Esophagus muscularis mucosa (tissue), 4 donors: Measurements from ENCODE around the gene CAPN7. TPM values are rescaled to one million over a fixed set of nuclear protein-coding genes. Genes with fewer than 3 reads are reported as not detected.

Source experiments
- DNase-seq: peaks from one replicate; pipeline ENCODE4 v3.0.0-alpha.2; 2017; ENCODE audit errors: extremely low spot score
- H3K27ac ChIP-seq, 4 donors: fragments of 200-600 bp; sonication (generic); replicated peaks in 1 of 4; 1 replicate in 3 of 4; 2 replicates in 1 of 4; pipeline ENCODE4 v1.5.1; 2016 to 2019; ENCODE audit warnings: mild to moderate bottlenecking in 1 of 4
- H3K27me3 ChIP-seq, 4 donors: fragments of 200-600 bp; sonication (generic); one replicate each; pipeline versions ENCODE4 v1.5.1 to v1.6.0; 2016 to 2019
- H3K36me3 ChIP-seq, 4 donors: fragments of 200-600 bp; sonication (generic); one replicate each; pipeline ENCODE4 v1.5.1; 2016 to 2019
- H3K4me1 ChIP-seq, 4 donors: fragments of 200-600 bp; sonication (generic); one replicate each; pipeline ENCODE4 v1.5.1; 2016 to 2019
- H3K4me3 ChIP-seq, 4 donors: fragments of 200-600 bp; sonication (generic); 1 replicate in 2 of 4; 2 replicates in 2 of 4; pipeline ENCODE4 v1.5.1; 2016 to 2019; ENCODE audit warnings: mild to moderate bottlenecking in 4 of 4, moderate library complexity in 1 of 4
- H3K9me3 ChIP-seq, 4 donors: fragments of 200-600 bp; sonication (generic); 1 replicate in 3 of 4; 2 replicates in 1 of 4; pipeline ENCODE4 v1.5.1; 2016 to 2019
- EP300 ChIP-seq: sonication (generic); formaldehyde crosslinking; IDR thresholded peaks from one replicate; pipeline ENCODE4 v1.6.1; 2017; ENCODE audit warnings: antibody characterized with exemption
- POLR2A ChIP-seq: fragments of 450-650 bp; IDR thresholded peaks from one replicate; pipeline ENCODE4 v1.6.1; 2017; ENCODE audit warnings: antibody characterized with exemption, moderate library complexity, mild to moderate bottlenecking, low read depth
- POLR2AphosphoS5 ChIP-seq, 2 donors: sonication (generic); formaldehyde crosslinking; IDR thresholded peaks; one replicate each; pipeline ENCODE4 v1.6.1; 2017; ENCODE audit warnings: antibody characterized with exemption in 2 of 2
- WGBS: methylation state at CpG from one replicate; pipeline ENCODE4 v1.1.5; 2018; 5-methylcytosine and 5-hydroxymethylcytosine counted together
- intact Hi-C: fragments of 100-400 bp; cut with DNase I; formaldehyde crosslinking; loops from one replicate; pipeline ENCODE4 v1.15.1; 2023
- total RNA-seq, 4 donors: library from RNA; depleted of rRNA; stranded (reverse); fragments of >200 nt; gene quantifications; one replicate each; pipeline versions ENCODE4 v1.1.0 to v1.2.1, GENCODE V29; 2016
- TF ChIP-seq, protein P1 (sequence below), 3 experiments: fragments of 200-600 bp in 2 of 3; fragments of 450-650 bp in 1 of 3; sonication (generic) in 2 of 3; IDR thresholded peaks; one replicate each; pipeline ENCODE4 v1.5.1; 2017 to 2019; ENCODE audit warnings: antibody characterized with exemption in 3 of 3, mild to moderate bottlenecking in 2 of 3, moderate library complexity in 1 of 3

Gene CAPN7
- total RNA-seq, 4 donors from 2014 or later = 33.0 to 52.0 (median 43.3) TPM

DNA sequence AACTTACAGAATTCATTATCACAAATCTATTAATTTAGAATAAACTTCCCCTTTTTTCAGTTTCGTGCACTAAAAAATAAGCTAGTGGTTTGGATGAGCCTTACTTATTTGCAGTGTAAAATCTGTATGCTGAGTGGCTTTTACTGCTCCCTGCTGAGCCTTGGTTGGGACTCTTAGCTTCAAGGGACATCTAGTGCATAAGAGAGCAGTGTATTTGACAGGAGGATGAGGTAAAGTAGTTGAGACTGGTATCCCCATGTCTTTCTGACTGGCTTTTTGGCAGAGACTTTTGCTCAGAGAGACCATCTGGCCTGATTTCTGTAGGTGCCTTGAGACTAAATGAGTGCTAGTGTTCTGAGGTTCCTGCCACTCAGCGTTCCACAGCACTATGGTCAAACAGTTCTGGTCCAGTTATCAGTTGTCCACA, 11.8 kb downstream of the CAPN7 start:
- DNase-seq = no peak
- intact Hi-C loops = no loop called here
- TF ChIP-seq EP300 (no peak), POLR2A (no peak), POLR2AphosphoS5 (IDR thresholded peaks at IDR 0.05) (no peak)
- TF ChIP-seq, protein P1, sequence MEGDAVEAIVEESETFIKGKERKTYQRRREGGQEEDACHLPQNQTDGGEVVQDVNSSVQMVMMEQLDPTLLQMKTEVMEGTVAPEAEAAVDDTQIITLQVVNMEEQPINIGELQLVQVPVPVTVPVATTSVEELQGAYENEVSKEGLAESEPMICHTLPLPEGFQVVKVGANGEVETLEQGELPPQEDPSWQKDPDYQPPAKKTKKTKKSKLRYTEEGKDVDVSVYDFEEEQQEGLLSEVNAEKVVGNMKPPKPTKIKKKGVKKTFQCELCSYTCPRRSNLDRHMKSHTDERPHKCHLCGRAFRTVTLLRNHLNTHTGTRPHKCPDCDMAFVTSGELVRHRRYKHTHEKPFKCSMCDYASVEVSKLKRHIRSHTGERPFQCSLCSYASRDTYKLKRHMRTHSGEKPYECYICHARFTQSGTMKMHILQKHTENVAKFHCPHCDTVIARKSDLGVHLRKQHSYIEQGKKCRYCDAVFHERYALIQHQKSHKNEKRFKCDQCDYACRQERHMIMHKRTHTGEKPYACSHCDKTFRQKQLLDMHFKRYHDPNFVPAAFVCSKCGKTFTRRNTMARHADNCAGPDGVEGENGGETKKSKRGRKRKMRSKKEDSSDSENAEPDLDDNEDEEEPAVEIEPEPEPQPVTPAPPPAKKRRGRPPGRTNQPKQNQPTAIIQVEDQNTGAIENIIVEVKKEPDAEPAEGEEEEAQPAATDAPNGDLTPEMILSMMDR (IDR thresholded peaks at IDR 0.05) = no peak
- no peaks in the 10 kb centered on the region for H3K9me3 ChIP-seq
- H3K27ac ChIP-seq = no peak overlapping the region
- H3K27me3 ChIP-seq = no peaks in the 10 kb centered on the region
- no peak overlapping the region for H3K4me3 ChIP-seq
- peaks cover 63 to 83% (median 76%) of the 10 kb centered on the region in 4 donors for H3K36me3 ChIP-seq
- 86% methylated on average over 2 of the region's 2 CpGs for WGBS
- H3K4me1 ChIP-seq = peaks cover 5 to 24% (median 18%) of the 10 kb centered on the region in 4 donors

DNA sequence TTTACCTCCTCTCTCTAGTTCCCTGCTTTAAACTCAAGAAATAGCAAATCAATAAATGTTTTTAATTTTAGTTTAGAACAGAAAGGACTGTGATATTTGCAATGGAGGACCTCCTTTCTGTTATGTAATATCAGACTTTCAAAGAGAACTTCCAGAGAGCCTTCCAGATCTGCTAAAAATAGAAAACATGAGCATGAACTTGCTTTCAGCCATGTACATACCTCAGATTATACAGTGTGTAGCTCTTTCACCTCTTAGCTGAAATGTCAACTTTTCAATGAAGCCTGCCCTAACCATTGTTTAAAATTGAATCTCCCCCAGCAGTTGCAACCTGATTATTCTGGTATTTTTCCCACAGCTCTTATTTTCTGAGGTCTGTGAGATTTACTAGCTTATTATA, 12.6 kb downstream of the CAPN7 start:
- peaks cover 56 to 83% (median 74%) of the 10 kb centered on the region in 4 donors for H3K36me3 ChIP-seq
- intact Hi-C loops = no loop called here
- H3K9me3 ChIP-seq = no peaks in the 10 kb centered on the region
- TF ChIP-seq POLR2AphosphoS5 (IDR thresholded peaks at IDR 0.05) (no peak), POLR2A (no peak), EP300 (no peak)
- TF ChIP-seq, protein P1 (IDR thresholded peaks at IDR 0.05) = no peak
- H3K27me3 ChIP-seq = no peaks in the 10 kb centered on the region
- no peak overlapping the region for H3K27ac ChIP-seq
- peaks cover 5 to 24% (median 18%) of the 10 kb centered on the region in 4 donors for H3K4me1 ChIP-seq
- H3K4me3 ChIP-seq = no peak overlapping the region
- DNase-seq = no peak

DNA sequence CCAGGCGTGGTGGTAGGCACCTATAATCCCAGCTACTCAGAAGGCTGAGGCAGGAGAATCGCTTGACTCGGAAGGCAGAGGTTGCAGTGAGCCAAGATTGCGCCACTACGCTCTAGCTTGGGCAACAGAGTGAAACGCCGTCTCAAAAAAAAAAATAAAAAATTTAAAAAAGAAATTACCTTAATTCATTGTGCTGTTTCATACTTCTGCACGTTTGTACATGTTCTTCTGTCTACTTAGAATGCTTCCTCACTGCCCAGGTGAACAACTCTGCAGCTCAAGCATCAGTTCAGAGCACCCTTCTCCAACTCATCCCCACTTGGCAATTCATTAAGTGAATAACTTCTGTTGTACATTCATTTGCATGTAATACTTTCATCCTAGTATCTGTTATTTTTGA, 14.0 kb downstream of the CAPN7 start:
- H3K36me3 ChIP-seq = peaks cover 48 to 83% (median 67%) of the 10 kb centered on the region in 4 donors
- no peak overlapping the region for H3K4me3 ChIP-seq
- no peak overlapping the region for H3K27ac ChIP-seq
- WGBS = 84% methylated on average over 8 of the region's 8 CpGs
- intact Hi-C loops = no loop called here
- H3K27me3 ChIP-seq = no peaks in the 10 kb centered on the region
- peaks cover 5 to 24% (median 18%) of the 10 kb centered on the region in 4 donors for H3K4me1 ChIP-seq
- no peak for TF ChIP-seq POLR2AphosphoS5 (IDR thresholded peaks at IDR 0.05)
- TF ChIP-seq EP300 = no peak
- no peak for TF ChIP-seq POLR2A
- TF ChIP-seq, protein P1 (IDR thresholded peaks at IDR 0.05) = no peak
- no peaks in the 10 kb centered on the region for H3K9me3 ChIP-seq
- DNase-seq = no peak

GRCh38 chr3:15220661-15221060, 14.6 kb downstream of the CAPN7 start:
- no peak for TF ChIP-seq POLR2AphosphoS5 (IDR thresholded peaks at IDR 0.05)
- TF ChIP-seq, protein P1 (IDR thresholded peaks at IDR 0.05) = no peak
- TF ChIP-seq POLR2A = no peak
- TF ChIP-seq EP300 = no peak
- no peak overlapping the region for H3K27ac ChIP-seq
- intact Hi-C loops = no loop called here
- no peaks in the 10 kb centered on the region for H3K27me3 ChIP-seq
- no peaks in the 10 kb centered on the region for H3K9me3 ChIP-seq
- no peak for DNase-seq
- H3K4me3 ChIP-seq = no peak overlapping the region
- 96% methylated on average over 2 of the region's 2 CpGs for WGBS
- peaks cover 48 to 81% (median 65%) of the 10 kb centered on the region in 4 donors for H3K36me3 ChIP-seq
- peaks cover 5 to 21% (median 17%) of the 10 kb centered on the region in 4 donors for H3K4me1 ChIP-seq
